Measurements from ENCODE around the gene CNR1.

CNR1 gene

GRCh38 chr6:88157106-88157505 lies 9.0 kb downstream of the CNR1 start:
- ATAC-seq: no peak
- no peak for TF ChIP-seq ZFP3 (CRISPR knock-in tag; IDR thresholded peaks at IDR 0.05)
- no peak for TF ChIP-seq OSR1 (CRISPR knock-in tag; IDR thresholded peaks at IDR 0.05)
- TF ChIP-seq TCF4 (CRISPR knock-in tag; IDR thresholded peaks at IDR 0.05; ENCODE audit: borderline replicate concordance): no peak
- TF ChIP-seq CSDC2 (CRISPR knock-in tag; IDR thresholded peaks at IDR 0.05): no peak
- TF ChIP-seq ZNF8 (CRISPR knock-in tag; IDR thresholded peaks at IDR 0.05): no peak

GRCh38 chr6:88145298-88145963 lies 20.7 kb downstream of the CNR1 start:
- TF ChIP-seq SNAI2 (CRISPR knock-in tag; IDR thresholded peaks at IDR 0.05): no peak
- no peak for TF ChIP-seq TOX (CRISPR knock-in tag; IDR thresholded peaks at IDR 0.05; ENCODE audit: borderline replicate concordance)
- TF ChIP-seq PATZ1 (CRISPR knock-in tag; IDR thresholded peaks at IDR 0.05; ENCODE audit: borderline replicate concordance): no peak
- TF ChIP-seq ZNF8 (CRISPR knock-in tag; IDR thresholded peaks at IDR 0.05): no peak
- TF ChIP-seq ISL1 (CRISPR knock-in tag; IDR thresholded peaks at IDR 0.05): no peak
- no peak for TF ChIP-seq GLIS3 (CRISPR knock-in tag; IDR thresholded peaks at IDR 0.05)
- no peak for TF ChIP-seq CREB5 (CRISPR knock-in tag; IDR thresholded peaks at IDR 0.05; ENCODE audit: low read depth)
- TF ChIP-seq CSRNP3 (CRISPR knock-in tag; IDR thresholded peaks at IDR 0.05): no peak
- no peak for TF ChIP-seq ZNF565 (CRISPR knock-in tag; conservative IDR thresholded peaks at IDR 0.05; ENCODE audit: low read depth)
- TF ChIP-seq ESRRG (CRISPR knock-in tag; IDR thresholded peaks at IDR 0.05): no peak
- no peak for TF ChIP-seq OSR1 (CRISPR knock-in tag; IDR thresholded peaks at IDR 0.05)
- TF ChIP-seq PPARA (CRISPR knock-in tag; IDR thresholded peaks at IDR 0.05; ENCODE audit: borderline replicate concordance): no peak
- no peak for TF ChIP-seq ARNTL (CRISPR knock-in tag; IDR thresholded peaks at IDR 0.05; ENCODE audit: borderline replicate concordance, low read depth)
- ATAC-seq: no peak

GRCh38 chr6:88144637-88145297 lies 21.4 kb downstream of the CNR1 start:
- TF ChIP-seq ZNF565 (CRISPR knock-in tag; conservative IDR thresholded peaks at IDR 0.05; ENCODE audit: low read depth): no peak
- no peak for TF ChIP-seq PATZ1 (CRISPR knock-in tag; IDR thresholded peaks at IDR 0.05; ENCODE audit: borderline replicate concordance)
- TF ChIP-seq ZC3H10 (CRISPR knock-in tag; IDR thresholded peaks at IDR 0.05): no peak
- no peak for TF ChIP-seq ZFP3 (CRISPR knock-in tag; IDR thresholded peaks at IDR 0.05)
- TF ChIP-seq GLIS3 (CRISPR knock-in tag; IDR thresholded peaks at IDR 0.05): no peak
- no peak for TF ChIP-seq SNAI2 (CRISPR knock-in tag; IDR thresholded peaks at IDR 0.05)
- TF ChIP-seq PPARA (CRISPR knock-in tag; IDR thresholded peaks at IDR 0.05; ENCODE audit: borderline replicate concordance): no peak
- no peak for TF ChIP-seq ZNF70 (CRISPR knock-in tag; IDR thresholded peaks at IDR 0.05)
- no peak for TF ChIP-seq RARB (CRISPR knock-in tag; IDR thresholded peaks at IDR 0.05)
- TF ChIP-seq OSR1 (CRISPR knock-in tag; IDR thresholded peaks at IDR 0.05): no peak
- TF ChIP-seq ZFP30 (CRISPR knock-in tag; IDR thresholded peaks at IDR 0.05): no peak
- TF ChIP-seq CSRNP3 (CRISPR knock-in tag; IDR thresholded peaks at IDR 0.05): no peak
- TF ChIP-seq ESRRG (CRISPR knock-in tag; IDR thresholded peaks at IDR 0.05): no peak
- TF ChIP-seq ARNTL (CRISPR knock-in tag; IDR thresholded peaks at IDR 0.05; ENCODE audit: borderline replicate concordance, low read depth): no peak
- no peak for TF ChIP-seq CREB5 (CRISPR knock-in tag; IDR thresholded peaks at IDR 0.05; ENCODE audit: low read depth)
- no peak for TF ChIP-seq TCF4 (CRISPR knock-in tag; IDR thresholded peaks at IDR 0.05; ENCODE audit: borderline replicate concordance)
- no peak for ATAC-seq

All from SK-N-SH treated with all-trans-retinoic acid at 6 μM for 48 hours (cell line).